CD4-positive, alpha-beta memory T cell (primary cell): Measurements from ENCODE around the gene MAD1L1. TPM values are rescaled to one million over a fixed set of nuclear protein-coding genes. Genes with fewer than 3 reads are reported as not detected.

Experiments used
- CTCF ChIA-PET: fragments of 350-600 bp; sonication (Branson Sonifier 250); formaldehyde crosslinking; loops from one replicate; lab custom pipeline; 2021; ENCODE audit warnings: inconsistent platforms; ENCODE audit not compliant: partially characterized antibody; lab: Charles Lee
- POLR2A ChIA-PET: fragments of 350-600 bp; sonication (Branson Sonifier 250); formaldehyde crosslinking; loops from one replicate; lab custom pipeline; 2021; ENCODE audit not compliant: partially characterized antibody; lab: Charles Lee
- DNase-seq, 5 donors: peaks; one replicate each; pipeline versions ENCODE4 v3.0.0 to v3.0.0-alpha.2; 2020 to 2022; ENCODE audit warnings: mixed read lengths in 1 of 5
- H3K27ac ChIP-seq: one replicate; pipeline ENCODE4 v1.7.0; 2013; ENCODE audit warnings: low read depth, low read length
- H3K27me3 ChIP-seq: 2 replicates; pipeline ENCODE4 v1.7.0; 2013; ENCODE audit warnings: mild to moderate bottlenecking, low read length, moderate library complexity; ENCODE audit not compliant: insufficient read depth
- H3K36me3 ChIP-seq: 2 replicates; pipeline ENCODE4 v1.7.0; 2013; ENCODE audit warnings: mild to moderate bottlenecking, low read length, moderate library complexity; ENCODE audit not compliant: insufficient read depth
- H3K4me1 ChIP-seq: 2 replicates; pipeline ENCODE4 v1.7.0; 2013; ENCODE audit warnings: mild to moderate bottlenecking, low read length, moderate library complexity; ENCODE audit not compliant: insufficient read depth
- H3K4me3 ChIP-seq, 2 donors: one replicate each; pipeline ENCODE4 v1.7.0; 2013; ENCODE audit warnings: low read length in 2 of 2, mild to moderate bottlenecking in 1 of 2
- H3K9me3 ChIP-seq, 2 donors: one replicate each; pipeline ENCODE4 v1.7.0; 2013; ENCODE audit warnings: low read length in 2 of 2, control low read depth in 1 of 2; ENCODE audit not compliant: control insufficient read depth in 1 of 2
- H3K27ac Mint-ChIP-seq, 7 donors: one replicate each; pipeline ENCODE4 v1.8.0; 2020 to 2021; ENCODE audit warnings: mixed read lengths in 7 of 7, mild to moderate bottlenecking in 6 of 7, inconsistent platforms in 3 of 7, moderate library complexity in 3 of 7
- H3K27me3 Mint-ChIP-seq, 2 donors: one replicate each; pipeline ENCODE4 v1.8.0; 2020 to 2021; ENCODE audit warnings: mixed read lengths in 2 of 2
- H3K36me3 Mint-ChIP-seq, 2 donors: one replicate each; pipeline ENCODE4 v1.8.0; 2020 to 2021; ENCODE audit warnings: mixed read lengths in 2 of 2, inconsistent platforms in 1 of 2, mild to moderate bottlenecking in 1 of 2
- H3K4me1 Mint-ChIP-seq, 4 donors: one replicate each; pipeline ENCODE4 v1.8.0; 2020 to 2021; ENCODE audit warnings: mixed read lengths in 4 of 4, mild to moderate bottlenecking in 1 of 4
- H3K4me3 Mint-ChIP-seq, 8 donors: one replicate each; pipeline ENCODE4 v1.8.0; 2020 to 2021; ENCODE audit warnings: mixed read lengths in 8 of 8, mild to moderate bottlenecking in 7 of 8, moderate library complexity in 6 of 8, inconsistent platforms in 3 of 8
- H3K9me3 Mint-ChIP-seq, 8 donors: one replicate each; pipeline ENCODE4 v1.8.0; 2020 to 2021; ENCODE audit warnings: mixed read lengths in 8 of 8, mild to moderate bottlenecking in 5 of 8, inconsistent platforms in 3 of 8, moderate library complexity in 1 of 8
- intact Hi-C: fragments of 100-400 bp; cut with micrococcal nuclease; formaldehyde crosslinking; loops from one replicate; pipeline ENCODE4 v1.15.1; 2023
- polyA plus RNA-seq, 2 donors: library from polyadenylated mRNA; unstranded; fragments of 300-500 nt; fragmentation: Illumina TruSeq; gene quantifications; one replicate each; pipeline ENCODE4 v1.2.3, GENCODE V29; 2021
- total RNA-seq, 2 experiments: library from RNA; stranded (reverse); gene quantifications; one replicate each; pipeline ENCODE4 v1.2.3, GENCODE V29; 2021

Gene MAD1L1
- total and polyA plus RNA-seq, 4 experiments from 2014 or later: 89.9 to 132 (median 110) TPM

GRCh38 chr7:2166625-2167280, 66.0 kb downstream of the MAD1L1 start:
- H3K9me3 Mint-ChIP-seq: no peaks in the 10 kb centered on the region

GRCh38 chr7:2165610-2166594, 66.8 kb downstream of the MAD1L1 start:
- no peaks in the 10 kb centered on the region for H3K9me3 ChIP-seq
- no peak for DNase-seq
- no peak overlapping the region for H3K27ac ChIP-seq
- no peaks in the 10 kb centered on the region for H3K9me3 Mint-ChIP-seq
- H3K4me1 Mint-ChIP-seq: peaks cover 0 to 6% (median 1%) of the 10 kb centered on the region in 4 donors
- no peaks in the 10 kb centered on the region for H3K4me1 ChIP-seq
- intact Hi-C loops: no loop called here
- POLR2A ChIA-PET: no interaction called here
- H3K4me3 Mint-ChIP-seq: no peak overlapping the region
- no peaks in the 10 kb centered on the region for H3K27me3 Mint-ChIP-seq
- no peaks in the 10 kb centered on the region for H3K27me3 ChIP-seq
- peaks cover 7 to 12% of the 10 kb centered on the region in 2 donors for H3K36me3 Mint-ChIP-seq
- H3K27ac Mint-ChIP-seq: no peak overlapping the region
- H3K36me3 ChIP-seq: no peaks in the 10 kb centered on the region
- H3K4me3 ChIP-seq: no peak overlapping the region
- CTCF ChIA-PET: no interaction called here

More at GRCh38 chr7:2166625-2167280, 66.0 kb downstream of the MAD1L1 start:
- Histone ChIP-seq H3K4me3 (no peak overlapping the region), H3K4me1 (no peaks in the 10 kb centered on the region), H3K27ac (no peak overlapping the region), H3K9me3 (no peaks in the 10 kb centered on the region), H3K27me3 (no peaks in the 10 kb centered on the region), H3K36me3 (no peaks in the 10 kb centered on the region)
- no peak for DNase-seq
- intact Hi-C loops: no loop called here
- Mint-ChIP-seq H3K4me1 (peaks cover 0 to 6% (median 1%) of the 10 kb centered on the region in 4 donors), H3K4me3 (no peak overlapping the region), H3K36me3 (peaks cover 10 to 12% of the 10 kb centered on the region in 2 donors), H3K27me3 (no peaks in the 10 kb centered on the region), H3K27ac (no peak overlapping the region)
- ChIA-PET POLR2A (no interaction called here), CTCF (no interaction called here)

- peaks cover 3 to 9% of the 10 kb centered on the region in 2 donors for H3K36me3 Mint-ChIP-seq
- no peaks in the 10 kb centered on the region for H3K9me3 Mint-ChIP-seq
- no peak overlapping the region for H3K27ac Mint-ChIP-seq
- no peaks in the 10 kb centered on the region for H3K9me3 ChIP-seq
- no peak overlapping the region for H3K4me3 ChIP-seq
- H3K4me3 Mint-ChIP-seq: no peak overlapping the region
- no peaks in the 10 kb centered on the region for H3K4me1 ChIP-seq
- no peak overlapping the region for H3K27ac ChIP-seq
- no peak for DNase-seq
- ChIA-PET CTCF (no interaction called here), POLR2A (no interaction called here)
- peaks cover 0 to 6% (median 1%) of the 10 kb centered on the region in 4 donors for H3K4me1 Mint-ChIP-seq
- H3K27me3 Mint-ChIP-seq: no peaks in the 10 kb centered on the region
- H3K27me3 ChIP-seq: no peaks in the 10 kb centered on the region
- intact Hi-C loops: no loop called here
- no peaks in the 10 kb centered on the region for H3K36me3 ChIP-seq
Observed at GRCh38 chr7:2165239-2165609, 67.5 kb downstream of the MAD1L1 start.

GRCh38 chr7:2164646-2165045, 68.1 kb downstream of the MAD1L1 start:
- Mint-ChIP-seq H3K4me1 (peaks cover 0 to 6% (median 1%) of the 10 kb centered on the region in 4 donors), H3K4me3 (no peak overlapping the region), H3K27ac (no peak overlapping the region), H3K36me3 (peaks cover 1 to 6% of the 10 kb centered on the region in 2 donors), H3K9me3 (no peaks in the 10 kb centered on the region), H3K27me3 (no peaks in the 10 kb centered on the region)
- Histone ChIP-seq H3K27ac (no peak overlapping the region), H3K27me3 (no peaks in the 10 kb centered on the region), H3K9me3 (no peaks in the 10 kb centered on the region), H3K36me3 (no peaks in the 10 kb centered on the region), H3K4me3 (no peak overlapping the region), H3K4me1 (no peaks in the 10 kb centered on the region)
- CTCF ChIA-PET: no interaction called here
- POLR2A ChIA-PET: no interaction called here
- intact Hi-C loops: no loop called here
- DNase-seq: no peak

GRCh38 chr7:2163600-2164555, 68.9 kb downstream of the MAD1L1 start:
- H3K9me3 Mint-ChIP-seq: no peaks in the 10 kb centered on the region
- Histone ChIP-seq H3K27me3 (no peaks in the 10 kb centered on the region), H3K4me1 (no peaks in the 10 kb centered on the region), H3K27ac (no peak overlapping the region), H3K4me3 (no peak overlapping the region), H3K9me3 (no peaks in the 10 kb centered on the region), H3K36me3 (no peaks in the 10 kb centered on the region)
- H3K27me3 Mint-ChIP-seq: no peaks in the 10 kb centered on the region
- peaks cover 0 to 6% (median 1%) of the 10 kb centered on the region in 4 donors for H3K4me1 Mint-ChIP-seq
- CTCF ChIA-PET: no interaction called here
- DNase-seq: no peak
- intact Hi-C loops: no loop called here
- POLR2A ChIA-PET: no interaction called here
- H3K4me3 Mint-ChIP-seq: no peak overlapping the region
- peaks cover 1 to 4% of the 10 kb centered on the region in 2 donors for H3K36me3 Mint-ChIP-seq
- peak overlapping the region in 1 of 7 donors; percentile 24 for H3K27ac Mint-ChIP-seq

GRCh38 chr7:2162959-2163358, 69.8 kb downstream of the MAD1L1 start:
- H3K27ac Mint-ChIP-seq: no peak overlapping the region
- CTCF ChIA-PET: no interaction called here

More at GRCh38 chr7:2162959-2163358, 69.8 kb downstream of the MAD1L1 start:
- no peak overlapping the region for H3K4me3 Mint-ChIP-seq
- H3K4me1 ChIP-seq: no peaks in the 10 kb centered on the region
- no peaks in the 10 kb centered on the region for H3K36me3 ChIP-seq
- no peaks in the 10 kb centered on the region for H3K27me3 Mint-ChIP-seq
- no peaks in the 10 kb centered on the region for H3K9me3 ChIP-seq
- H3K36me3 Mint-ChIP-seq: peaks cover 1 to 4% of the 10 kb centered on the region in 2 donors
- H3K9me3 Mint-ChIP-seq: no peaks in the 10 kb centered on the region
- POLR2A ChIA-PET: no interaction called here
- no peaks in the 10 kb centered on the region for H3K27me3 ChIP-seq
- intact Hi-C loops: no loop called here
- DNase-seq: no peak
- peaks cover 0 to 2% (median 0%) of the 10 kb centered on the region in 4 donors for H3K4me1 Mint-ChIP-seq
- H3K4me3 ChIP-seq: no peak overlapping the region
- no peak overlapping the region for H3K27ac ChIP-seq
